Dermis blood vessel endothelial cell (primary cell): ENCODE results near the gene CREBBP. TPM values are rescaled to one million over a fixed set of nuclear protein-coding genes. Genes with fewer than 3 reads are reported as not detected.

Source experiments
- DNase-seq: peaks from one replicate; pipeline ENCODE4 v3.0.0; 2010
- total RNA-seq: library from RNA; depleted of rRNA; stranded (reverse); fragments of >200 nt; gene quantifications from 2 replicates; pipeline ENCODE4 v1.2.3, GENCODE V29; 2014

Gene CREBBP
- total RNA-seq, 1 donor from 2014 or later = 19.2 TPM

- DNase-seq = peak; percentile 41
Measured at GRCh38 chr16:3793161-3793576, 87.3 kb downstream of the CREBBP start.

GRCh38 chr16:3792472-3793012 is 88.0 kb downstream of the CREBBP start:
- DNase-seq = no peak

GRCh38 chr16:3791701-3792100 is 88.8 kb downstream of the CREBBP start:
- no peak for DNase-seq

GRCh38 chr16:3789375-3790099 is 91.0 kb downstream of the CREBBP start:
- DNase-seq = no peak

- DNase-seq = no peak
Measured at GRCh38 chr16:3788711-3789374, 91.7 kb downstream of the CREBBP start.

GRCh38 chr16:3787924-3788661 is 92.4 kb downstream of the CREBBP start:
- DNase-seq = no peak

- no peak for DNase-seq
Measured at GRCh38 chr16:3785413-3785812, 95.1 kb downstream of the CREBBP start.

- no peak for DNase-seq
Measured at GRCh38 chr16:3783516-3783915, 97.0 kb downstream of the CREBBP start.

- DNase-seq = no peak
Measured at GRCh38 chr16:3782566-3782965, 97.9 kb downstream of the CREBBP start.

GRCh38 chr16:3781421-3781820 is 99.1 kb downstream of the CREBBP start:
- DNase-seq = no peak

GRCh38 chr16:3780570-3780969 is 99.9 kb downstream of the CREBBP start:
- peak; percentile 45 for DNase-seq

GRCh38 chr16:3776316-3776715 is 104.2 kb downstream of the CREBBP start:
- DNase-seq = no peak

- no peak for DNase-seq
Measured at GRCh38 chr16:3774819-3775218, 105.7 kb downstream of the CREBBP start.

GRCh38 chr16:3774156-3774767 is 106.3 kb downstream of the CREBBP start:
- DNase-seq = no peak

GRCh38 chr16:3773663-3774062 is 106.8 kb downstream of the CREBBP start:
- DNase-seq = no peak

GRCh38 chr16:3771513-3771912 is 109.0 kb downstream of the CREBBP start:
- no peak for DNase-seq

GRCh38 chr16:3770530-3770929 is 110.0 kb downstream of the CREBBP start:
- DNase-seq = no peak

- no peak for DNase-seq
Measured at GRCh38 chr16:3769942-3770341, 110.6 kb downstream of the CREBBP start.

- DNase-seq = no peak
Measured at GRCh38 chr16:3769013-3769412, 111.5 kb downstream of the CREBBP start.

GRCh38 chr16:3767333-3767986 is 113.1 kb downstream of the CREBBP start:
- no peak for DNase-seq

- no peak for DNase-seq
Measured at GRCh38 chr16:3766177-3766576, 114.3 kb downstream of the CREBBP start.

GRCh38 chr16:3764409-3764808 is 116.1 kb downstream of the CREBBP start:
- no peak for DNase-seq
